ENCODE results near the gene YPEL2.

The YPEL2 gene

GRCh38 chr17:59353936-59354755 is 22.7 kb downstream of the YPEL2 start:
- H3K14ac ChIP-seq (ENCODE audit: low read length) = no peak overlapping the region
- no peak overlapping the region for H3K23ac ChIP-seq (ENCODE audit: low read depth, low read length, poor library complexity)
- no peak overlapping the region for H3K27ac ChIP-seq (replicated peaks; ENCODE audit: low read length)
- no peak overlapping the region for H2BK5ac ChIP-seq (ENCODE audit: low read length)
- H3K9me3 ChIP-seq (replicated peaks in 1 of 2; ENCODE audit: control insufficient read depth in 2 of 2, insufficient read depth in 1 of 2, low read depth in 1 of 2, low read length in 2 of 2) = peaks cover 0 to 6% of the 10 kb centered on the region in 2 donors
- H3K79me1 ChIP-seq (ENCODE audit: low read depth, low read length) = no peaks in the 10 kb centered on the region
- H2BK12ac ChIP-seq (ENCODE audit: low read length) = no peak overlapping the region
- H3K4ac ChIP-seq (ENCODE audit: low read length) = no peak overlapping the region
- no peaks in the 10 kb centered on the region for H3K27me3 ChIP-seq (ENCODE audit: control insufficient read depth in 3 of 3, insufficient read depth in 3 of 3, low read depth in 1 of 3, low read length in 3 of 3)
- no peak overlapping the region for H2BK15ac ChIP-seq (ENCODE audit: low read length)
- no peak overlapping the region for H2BK120ac ChIP-seq (ENCODE audit: low read depth, low read length)
- no peak overlapping the region for H3K9ac ChIP-seq (ENCODE audit: low read depth, low read length, poor library complexity)
- WGBS, 2 donors (ENCODE audit: extremely low coverage in 2 of 2, insufficient read length in 2 of 2, insufficient replicate concordance in 1 of 2) = no CpG with 5 or more reads among the region's 9 CpGs
- H2AFZ ChIP-seq (ENCODE audit: low read length) = no peak overlapping the region
- H3K18ac ChIP-seq (ENCODE audit: low read length) = no peak overlapping the region
- H2AK5ac ChIP-seq (ENCODE audit: low read depth, low read length) = no peak overlapping the region
- DNase-seq (ENCODE audit: low spot score) = no peak
- H4K91ac ChIP-seq (ENCODE audit: low read depth, low read length, poor library complexity) = no peak overlapping the region
- H3K4me2 ChIP-seq (ENCODE audit: insufficient read depth, low read length, poor library complexity, severe bottlenecking) = no peak overlapping the region
- H3K4me3 ChIP-seq (ENCODE audit: low read length in 2 of 2) = no peak overlapping the region
- H3K4me1 ChIP-seq (ENCODE audit: control insufficient read depth in 2 of 2, insufficient read depth in 1 of 2, low read depth in 1 of 2, low read length in 2 of 2) = peaks cover 10 to 11% of the 10 kb centered on the region in 2 donors
- no peak overlapping the region for H4K8ac ChIP-seq (ENCODE audit: low read depth, low read length)
- peaks cover 0 to 4% of the 10 kb centered on the region in 2 donors for H3K36me3 ChIP-seq (replicated peaks in 1 of 2; ENCODE audit: control insufficient read depth in 2 of 2, insufficient read depth in 2 of 2, low read length in 2 of 2)

DNA sequence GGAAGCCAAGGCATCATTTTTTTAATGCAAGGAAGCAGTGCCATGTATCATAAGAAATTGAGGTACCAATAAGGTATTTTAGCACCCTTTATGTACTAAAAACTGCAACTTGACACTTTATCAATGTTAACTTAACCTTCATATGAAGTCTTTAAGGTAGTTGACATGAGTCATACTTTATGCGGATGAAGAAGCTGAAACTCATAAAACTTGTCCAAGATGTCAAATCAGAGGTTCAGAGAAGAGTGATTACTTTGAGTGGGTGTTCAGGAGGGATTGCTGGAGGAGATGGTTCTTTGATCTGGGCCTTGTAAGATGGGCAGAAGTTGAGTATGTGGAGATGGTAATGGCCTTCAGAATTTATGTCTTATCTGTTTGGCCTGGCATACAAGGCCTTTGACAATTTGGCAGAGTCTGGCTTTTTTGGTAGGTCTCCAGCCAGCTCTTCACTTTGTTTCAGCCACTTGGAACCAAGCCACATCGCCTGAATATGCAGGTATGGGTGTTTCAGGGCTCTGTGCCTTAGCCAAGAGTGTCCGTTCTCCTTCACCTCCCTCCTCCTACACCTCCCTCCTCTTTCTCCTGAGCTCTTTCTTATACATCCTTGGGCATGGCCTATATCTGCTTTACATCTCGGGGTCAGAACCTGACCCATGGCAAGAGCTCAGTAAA is 23.7 kb downstream of the YPEL2 start:
- H4K91ac ChIP-seq (ENCODE audit: low read depth, low read length, poor library complexity) = no peak overlapping the region
- H3K4me2 ChIP-seq (ENCODE audit: insufficient read depth, low read length, poor library complexity, severe bottlenecking) = no peak overlapping the region
- peaks cover 8 to 10% of the 10 kb centered on the region in 2 donors for H3K4me1 ChIP-seq (ENCODE audit: control insufficient read depth in 2 of 2, insufficient read depth in 1 of 2, low read depth in 1 of 2, low read length in 2 of 2)
- no peak overlapping the region for H2BK12ac ChIP-seq (ENCODE audit: low read length)
- H3K9ac ChIP-seq (ENCODE audit: low read depth, low read length, poor library complexity) = no peak overlapping the region
- no peak overlapping the region for H2BK15ac ChIP-seq (ENCODE audit: low read length)
- H2AK5ac ChIP-seq (ENCODE audit: low read depth, low read length) = no peak overlapping the region
- no peaks in the 10 kb centered on the region for H3K27me3 ChIP-seq (ENCODE audit: control insufficient read depth in 3 of 3, insufficient read depth in 3 of 3, low read depth in 1 of 3, low read length in 3 of 3)
- no peak overlapping the region for H2BK5ac ChIP-seq (ENCODE audit: low read length)
- peaks cover 0 to 4% of the 10 kb centered on the region in 2 donors for H3K36me3 ChIP-seq (replicated peaks in 1 of 2; ENCODE audit: control insufficient read depth in 2 of 2, insufficient read depth in 2 of 2, low read length in 2 of 2)
- no peak overlapping the region for H4K8ac ChIP-seq (ENCODE audit: low read depth, low read length)
- DNase-seq (ENCODE audit: low spot score) = no peak
- H3K23ac ChIP-seq (ENCODE audit: low read depth, low read length, poor library complexity) = no peak overlapping the region
- no peak overlapping the region for H3K27ac ChIP-seq (replicated peaks; ENCODE audit: low read length)
- H3K4me3 ChIP-seq (ENCODE audit: low read length in 2 of 2) = no peak overlapping the region
- H3K9me3 ChIP-seq (replicated peaks in 1 of 2; ENCODE audit: control insufficient read depth in 2 of 2, insufficient read depth in 1 of 2, low read depth in 1 of 2, low read length in 2 of 2) = peaks cover 0 to 6% of the 10 kb centered on the region in 2 donors
- H3K79me1 ChIP-seq (ENCODE audit: low read depth, low read length) = no peaks in the 10 kb centered on the region
- no CpG with 5 or more reads among the region's 4 CpGs for WGBS, 2 donors (ENCODE audit: extremely low coverage in 2 of 2, insufficient read length in 2 of 2, insufficient replicate concordance in 1 of 2)
- no peak overlapping the region for H2AFZ ChIP-seq (ENCODE audit: low read length)
- H3K18ac ChIP-seq (ENCODE audit: low read length) = no peak overlapping the region
- H3K14ac ChIP-seq (ENCODE audit: low read length) = no peak overlapping the region
- no peak overlapping the region for H3K4ac ChIP-seq (ENCODE audit: low read length)
- H2BK120ac ChIP-seq (ENCODE audit: low read depth, low read length) = no peak overlapping the region

GRCh38 chr17:59355702-59356325 is 24.4 kb downstream of the YPEL2 start:
- Histone ChIP-seq H3K27me3 (ENCODE audit: control insufficient read depth in 3 of 3, insufficient read depth in 3 of 3, low read depth in 1 of 3, low read length in 3 of 3) (no peaks in the 10 kb centered on the region), H3K9me3 (replicated peaks in 1 of 2; ENCODE audit: control insufficient read depth in 2 of 2, insufficient read depth in 1 of 2, low read depth in 1 of 2, low read length in 2 of 2) (peaks cover 0 to 6% of the 10 kb centered on the region in 2 donors), H3K23ac (ENCODE audit: low read depth, low read length, poor library complexity) (no peak overlapping the region), H2BK5ac (ENCODE audit: low read length) (no peak overlapping the region), H2BK120ac (ENCODE audit: low read depth, low read length) (no peak overlapping the region), H3K4me3 (ENCODE audit: low read length in 2 of 2) (no peak overlapping the region), H3K36me3 (replicated peaks in 1 of 2; ENCODE audit: control insufficient read depth in 2 of 2, insufficient read depth in 2 of 2, low read length in 2 of 2) (peaks cover 0 to 4% of the 10 kb centered on the region in 2 donors), H3K18ac (ENCODE audit: low read length) (no peak overlapping the region), H3K27ac (replicated peaks; ENCODE audit: low read length) (no peak overlapping the region), H4K8ac (ENCODE audit: low read depth, low read length) (no peak overlapping the region), H3K4me1 (ENCODE audit: control insufficient read depth in 2 of 2, insufficient read depth in 1 of 2, low read depth in 1 of 2, low read length in 2 of 2) (peaks cover 2 to 6% of the 10 kb centered on the region in 2 donors), H2AK5ac (ENCODE audit: low read depth, low read length) (no peak overlapping the region), H2BK12ac (ENCODE audit: low read length) (no peak overlapping the region), H3K14ac (ENCODE audit: low read length) (no peak overlapping the region), H3K79me1 (ENCODE audit: low read depth, low read length) (no peaks in the 10 kb centered on the region), H2AFZ (ENCODE audit: low read length) (no peak overlapping the region), H3K4ac (ENCODE audit: low read length) (no peak overlapping the region), H3K9ac (ENCODE audit: low read depth, low read length, poor library complexity) (no peak overlapping the region), H4K91ac (ENCODE audit: low read depth, low read length, poor library complexity) (no peak overlapping the region), H2BK15ac (ENCODE audit: low read length) (no peak overlapping the region), H3K4me2 (ENCODE audit: insufficient read depth, low read length, poor library complexity, severe bottlenecking) (no peak overlapping the region)
- no CpG with 5 or more reads among the region's 4 CpGs for WGBS, 2 donors (ENCODE audit: extremely low coverage in 2 of 2, insufficient read length in 2 of 2, insufficient replicate concordance in 1 of 2)
- no peak for DNase-seq (ENCODE audit: low spot score)
